A549 (cell line): Measurements from ENCODE around the gene WWP2.

Experiments used
- CTCF ChIP-seq: fragments of >200 bp; sonication (Bioruptor Twin); formaldehyde crosslinking; IDR thresholded peaks from 3 replicates; pipeline ENCODE4 v1.5.1; 2016
- EP300 ChIP-seq, 2 experiments: fragments of >200 bp; sonication (Bioruptor Twin); formaldehyde crosslinking; IDR thresholded peaks; 2 replicates in 1 of 2; 3 replicates in 1 of 2; pipeline ENCODE4 v1.6.1; 2016 to 2017
- HOXA7 ChIP-seq: fragments of 250-450 bp; sonication (Bioruptor Pico); IDR thresholded peaks from 2 replicates; pipeline ENCODE4 v1.5.0; 2020; ENCODE audit warnings: mild to moderate bottlenecking, moderate library complexity
- KDM1A ChIP-seq: fragments of 200-600 bp; sonication (generic); IDR thresholded peaks from 2 replicates; pipeline ENCODE4 v1.6.1; 2016; ENCODE audit warnings: low read depth, mild to moderate bottlenecking
- MYC ChIP-seq: IDR thresholded peaks from 2 replicates; pipeline ENCODE4 v1.6.1; 2012; ENCODE audit warnings: mild to moderate bottlenecking, inconsistent platforms, low read length, improper control_type of control experiment, borderline replicate concordance
- POLR2A ChIP-seq: IDR thresholded peaks from 2 replicates; pipeline ENCODE4 v1.6.1; 2012; ENCODE audit warnings: mild to moderate bottlenecking, low read length
- RAD21 ChIP-seq, 2 experiments: fragments of >200 bp in 1 of 2; sonication (Bioruptor Twin) in 1 of 2; formaldehyde crosslinking in 1 of 2; IDR thresholded peaks in 1 of 2; conservative IDR thresholded peaks in 1 of 2; 2 replicates in 1 of 2; 3 replicates in 1 of 2; pipeline ENCODE4 v1.6.1; 2012 to 2018; ENCODE audit warnings: inconsistent platforms in 1 of 2
- RCOR1 ChIP-seq: fragments of 150-350 bp; IDR thresholded peaks from 2 replicates; pipeline ENCODE4 v1.6.1; 2014; ENCODE audit warnings: antibody characterized with exemption, low read length, low read depth
- SREBF2 ChIP-seq: fragments of 450-650 bp; IDR thresholded peaks from 2 replicates; pipeline ENCODE4 v1.6.1; 2014; ENCODE audit warnings: mild to moderate bottlenecking, moderate library complexity
- TF ChIP-seq, protein P1 (sequence below): fragments of 200-600 bp; sonication (generic); IDR thresholded peaks from 2 replicates; pipeline ENCODE4 v1.6.1; 2016; ENCODE audit warnings: antibody characterized with exemption, mild to moderate bottlenecking, moderate library complexity

DNA sequence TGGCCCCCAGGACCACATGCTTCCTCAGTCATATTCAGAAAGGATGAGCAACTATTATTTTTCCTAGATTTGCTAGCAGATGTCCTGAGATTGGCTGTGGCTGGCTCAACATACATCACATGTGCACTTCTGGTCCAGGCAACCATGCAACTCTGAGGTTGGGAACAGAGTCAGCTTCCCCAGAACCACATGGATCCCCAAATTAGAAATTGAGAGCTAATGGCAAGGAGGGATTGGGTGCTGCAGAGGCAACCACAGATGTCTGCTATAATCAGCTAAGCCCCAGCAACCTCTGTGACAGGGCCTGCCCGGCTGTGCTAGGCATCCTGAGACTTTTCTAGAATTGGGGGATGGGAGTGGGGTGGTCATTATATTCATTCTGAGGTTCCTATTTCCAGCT lies 155.2 kb downstream of the WWP2 start:
- TF ChIP-seq EP300 (IDR thresholded peaks at IDR 0.05) (no peak), RCOR1 (no peak), RAD21 (conservative IDR thresholded peaks at IDR 0.05 in 1 of 2, IDR thresholded peaks at IDR 0.05 in 1 of 2) (no peak), HOXA7 (no peak), POLR2A (no peak), MYC (no peak), KDM1A (no peak), CTCF (no peak), SREBF2 (no peak)
- TF ChIP-seq, protein P1, sequence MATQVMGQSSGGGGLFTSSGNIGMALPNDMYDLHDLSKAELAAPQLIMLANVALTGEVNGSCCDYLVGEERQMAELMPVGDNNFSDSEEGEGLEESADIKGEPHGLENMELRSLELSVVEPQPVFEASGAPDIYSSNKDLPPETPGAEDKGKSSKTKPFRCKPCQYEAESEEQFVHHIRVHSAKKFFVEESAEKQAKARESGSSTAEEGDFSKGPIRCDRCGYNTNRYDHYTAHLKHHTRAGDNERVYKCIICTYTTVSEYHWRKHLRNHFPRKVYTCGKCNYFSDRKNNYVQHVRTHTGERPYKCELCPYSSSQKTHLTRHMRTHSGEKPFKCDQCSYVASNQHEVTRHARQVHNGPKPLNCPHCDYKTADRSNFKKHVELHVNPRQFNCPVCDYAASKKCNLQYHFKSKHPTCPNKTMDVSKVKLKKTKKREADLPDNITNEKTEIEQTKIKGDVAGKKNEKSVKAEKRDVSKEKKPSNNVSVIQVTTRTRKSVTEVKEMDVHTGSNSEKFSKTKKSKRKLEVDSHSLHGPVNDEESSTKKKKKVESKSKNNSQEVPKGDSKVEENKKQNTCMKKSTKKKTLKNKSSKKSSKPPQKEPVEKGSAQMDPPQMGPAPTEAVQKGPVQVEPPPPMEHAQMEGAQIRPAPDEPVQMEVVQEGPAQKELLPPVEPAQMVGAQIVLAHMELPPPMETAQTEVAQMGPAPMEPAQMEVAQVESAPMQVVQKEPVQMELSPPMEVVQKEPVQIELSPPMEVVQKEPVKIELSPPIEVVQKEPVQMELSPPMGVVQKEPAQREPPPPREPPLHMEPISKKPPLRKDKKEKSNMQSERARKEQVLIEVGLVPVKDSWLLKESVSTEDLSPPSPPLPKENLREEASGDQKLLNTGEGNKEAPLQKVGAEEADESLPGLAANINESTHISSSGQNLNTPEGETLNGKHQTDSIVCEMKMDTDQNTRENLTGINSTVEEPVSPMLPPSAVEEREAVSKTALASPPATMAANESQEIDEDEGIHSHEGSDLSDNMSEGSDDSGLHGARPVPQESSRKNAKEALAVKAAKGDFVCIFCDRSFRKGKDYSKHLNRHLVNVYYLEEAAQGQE: no peak
